H1 (cell line): Measurements from ENCODE around the gene GNB1. TPM values are rescaled to one million over a fixed set of nuclear protein-coding genes. Genes with fewer than 3 reads are reported as not detected.

ENCODE experiments used
- CHD7 ChIP-seq: fragments of 300-600 bp; sonication (generic); IDR thresholded peaks from 2 replicates; pipeline ENCODE4 v1.7.1; 2012; ENCODE audit warnings: low read length, moderate library complexity, mild to moderate bottlenecking, inconsistent platforms; ENCODE audit not compliant: insufficient replicate concordance
- HDAC6 ChIP-seq: IDR thresholded peaks from one replicate; pipeline ENCODE4 v1.7.1; 2012; ENCODE audit warnings: low read depth, mild to moderate bottlenecking, inconsistent platforms, low read length, moderate library complexity
- JUND ChIP-seq: IDR thresholded peaks from 2 replicates; pipeline ENCODE4 v1.6.1; 2011; ENCODE audit warnings: mild to moderate bottlenecking, improper control_type of control experiment, low read length
- KDM5A ChIP-seq: fragments of 200-600 bp; IDR thresholded peaks from 2 replicates; pipeline ENCODE4 v1.7.1; 2012; ENCODE audit warnings: mild to moderate bottlenecking, low read length, inconsistent platforms, mixed read lengths
- polyA plus RNA-seq, 7 experiments: library from polyadenylated mRNA; depleted of rRNA in 3 of 7; stranded (reverse) in 5 of 7; unstranded in 2 of 7; fragments of >200 nt in 5 of 7; fragments of 200-250 nt in 2 of 7; gene quantifications; 1 replicate in 5 of 7; 2 replicates in 1 of 7; 4 replicates in 1 of 7; pipeline versions ENCODE4 v1.2.1 to v1.2.3, GENCODE V29; 2011 to 2013; ENCODE audit warnings: missing spikeins in 2 of 7, mixed read lengths in 2 of 7
- total RNA-seq: library from RNA; stranded (reverse); fragmentation: NEBNext Ultra II Directional; extraction: Animal tissue kit (Norgen Biotek cat#: 25700); gene quantifications from 2 replicates; pipeline ENCODE4 v1.2.1, GENCODE V29; 2021

The GNB1 gene
- total and polyA plus RNA-seq, 2 of the 8 experiments (the other 6 are each of a cell fraction or from before 2014, with no cell fraction given): 343 to 382 TPM

DNA sequence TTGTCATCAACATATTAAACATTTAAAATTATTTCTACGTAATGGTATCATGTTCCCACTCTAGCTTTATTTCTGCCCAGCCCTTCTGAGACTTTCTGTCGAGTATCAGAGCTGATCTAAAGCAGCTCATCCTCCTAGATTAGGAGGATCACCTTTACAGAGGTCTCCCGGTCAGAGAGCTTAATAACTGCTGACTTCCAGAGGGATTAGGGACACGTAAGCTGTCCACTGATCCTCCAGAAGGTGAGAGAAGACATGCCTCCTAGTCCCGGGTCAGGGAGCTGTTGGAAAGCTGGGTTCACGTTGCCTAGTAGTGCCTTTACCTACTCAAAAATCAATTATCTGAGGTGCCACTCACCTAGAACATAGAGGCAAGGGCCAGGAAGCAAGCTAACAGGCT is 81.4 kb downstream of the GNB1 start (continued):
- TF ChIP-seq KDM5A (no peak), HDAC6 (no peak), CHD7 (no peak), JUND (no peak)
